Neural progenitor cell (in vitro differentiated cells): ENCODE measurements around the gene SCMH1.

Source experiments
- CTCF ChIP-seq: fragments of 200-600 bp; sonication (generic); IDR thresholded peaks from 2 replicates; pipeline ENCODE4 v1.5.1; 2017; ENCODE audit warnings: antibody characterized with exemption, mild to moderate bottlenecking
- EZH2phosphoT487 ChIP-seq: fragments of 200-600 bp; sonication (generic); IDR thresholded peaks from 2 replicates; pipeline ENCODE4 v1.6.1; 2017; ENCODE audit warnings: antibody characterized with exemption

GRCh38 chr1:41102653-41103052, 139.5 kb downstream of the SCMH1 start:
- TF ChIP-seq CTCF (no peak), EZH2phosphoT487 (no peak)
